AG09319 (cell line): ENCODE measurements around the gene MYO18B.

Experiments used
- DNase-seq: peaks from one replicate; pipeline ENCODE4 v3.0.0-alpha.2; 2010; ENCODE audit warnings: low read depth; ENCODE audit errors: extremely low read depth
- TF ChIP-seq, protein P1 (sequence below): IDR thresholded peaks from 2 replicates; pipeline ENCODE4 v1.5.1; 2011; ENCODE audit warnings: low read depth, mild to moderate bottlenecking, inconsistent platforms, low read length, moderate library complexity

MYO18B gene

DNA sequence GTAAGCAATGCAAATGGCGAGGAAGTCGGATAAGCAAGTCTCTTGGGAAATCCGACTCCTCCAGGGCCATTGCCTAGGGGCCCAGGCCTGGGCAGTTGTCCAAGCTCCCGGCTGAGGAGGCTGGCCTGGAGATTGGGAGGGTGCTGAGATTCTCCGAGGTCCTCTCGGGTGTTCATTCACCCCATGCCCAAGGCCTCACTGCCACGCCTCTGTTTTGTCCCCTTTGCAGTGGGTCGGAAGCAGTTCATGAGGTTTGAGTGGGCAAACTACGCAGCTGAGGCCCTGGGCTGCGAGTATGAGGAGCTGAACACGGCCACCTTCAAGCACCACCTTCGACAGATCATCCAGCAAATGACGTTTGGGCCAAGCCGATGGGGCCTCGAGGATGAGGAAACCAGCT lies 81.3 kb downstream of the MYO18B start:
- TF ChIP-seq, protein P1, sequence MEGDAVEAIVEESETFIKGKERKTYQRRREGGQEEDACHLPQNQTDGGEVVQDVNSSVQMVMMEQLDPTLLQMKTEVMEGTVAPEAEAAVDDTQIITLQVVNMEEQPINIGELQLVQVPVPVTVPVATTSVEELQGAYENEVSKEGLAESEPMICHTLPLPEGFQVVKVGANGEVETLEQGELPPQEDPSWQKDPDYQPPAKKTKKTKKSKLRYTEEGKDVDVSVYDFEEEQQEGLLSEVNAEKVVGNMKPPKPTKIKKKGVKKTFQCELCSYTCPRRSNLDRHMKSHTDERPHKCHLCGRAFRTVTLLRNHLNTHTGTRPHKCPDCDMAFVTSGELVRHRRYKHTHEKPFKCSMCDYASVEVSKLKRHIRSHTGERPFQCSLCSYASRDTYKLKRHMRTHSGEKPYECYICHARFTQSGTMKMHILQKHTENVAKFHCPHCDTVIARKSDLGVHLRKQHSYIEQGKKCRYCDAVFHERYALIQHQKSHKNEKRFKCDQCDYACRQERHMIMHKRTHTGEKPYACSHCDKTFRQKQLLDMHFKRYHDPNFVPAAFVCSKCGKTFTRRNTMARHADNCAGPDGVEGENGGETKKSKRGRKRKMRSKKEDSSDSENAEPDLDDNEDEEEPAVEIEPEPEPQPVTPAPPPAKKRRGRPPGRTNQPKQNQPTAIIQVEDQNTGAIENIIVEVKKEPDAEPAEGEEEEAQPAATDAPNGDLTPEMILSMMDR = no peak
- DNase-seq = no peak

DNA sequence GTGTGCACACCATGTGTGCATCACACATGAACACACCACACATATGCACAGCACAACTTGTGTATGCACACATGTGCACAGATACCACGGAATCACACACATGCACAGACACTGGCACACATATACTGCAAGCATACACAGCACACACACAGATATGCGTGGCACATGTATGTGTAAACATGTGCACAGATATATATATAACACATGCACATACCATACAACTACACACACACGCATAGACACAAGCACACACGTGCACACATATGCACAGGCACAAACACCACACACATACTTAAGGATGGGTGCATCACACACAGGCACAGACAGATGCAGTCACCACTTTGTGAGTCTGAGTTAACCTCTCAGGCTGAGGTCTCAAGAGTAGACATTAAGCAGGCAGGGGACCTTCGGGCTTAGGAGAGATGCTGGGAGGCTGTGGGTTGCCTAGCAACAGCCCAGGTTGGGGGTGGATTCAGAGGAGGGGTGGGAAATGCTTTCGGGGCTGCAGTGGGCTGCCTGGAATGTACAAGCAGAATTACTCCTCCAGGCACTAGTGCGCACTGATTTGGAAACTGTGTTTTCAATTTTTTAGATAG lies 82.9 kb downstream of the MYO18B start:
- no peak for DNase-seq
- TF ChIP-seq, protein P1 = no peak

DNA sequence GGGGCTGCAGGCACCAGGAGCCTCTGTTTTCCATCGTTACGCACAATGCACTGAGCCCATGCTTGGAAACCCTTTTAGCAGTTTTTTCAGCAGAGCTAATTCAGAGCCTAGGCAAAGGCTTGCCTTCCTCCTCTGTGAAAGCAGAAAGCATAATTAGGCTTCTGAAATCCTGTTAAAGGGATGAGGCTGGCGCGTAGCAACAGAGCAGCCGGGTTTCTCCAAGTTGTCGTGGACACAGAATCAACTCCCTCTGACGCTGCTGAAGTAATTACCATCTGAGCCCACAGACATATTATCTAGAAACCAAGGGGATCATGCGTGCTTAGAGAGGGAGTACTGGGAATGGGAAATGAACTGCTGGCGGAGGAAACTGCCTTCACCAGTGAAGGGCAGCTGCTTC lies 85.4 kb downstream of the MYO18B start:
- DNase-seq = no peak
- TF ChIP-seq, protein P1 = no peak

DNA sequence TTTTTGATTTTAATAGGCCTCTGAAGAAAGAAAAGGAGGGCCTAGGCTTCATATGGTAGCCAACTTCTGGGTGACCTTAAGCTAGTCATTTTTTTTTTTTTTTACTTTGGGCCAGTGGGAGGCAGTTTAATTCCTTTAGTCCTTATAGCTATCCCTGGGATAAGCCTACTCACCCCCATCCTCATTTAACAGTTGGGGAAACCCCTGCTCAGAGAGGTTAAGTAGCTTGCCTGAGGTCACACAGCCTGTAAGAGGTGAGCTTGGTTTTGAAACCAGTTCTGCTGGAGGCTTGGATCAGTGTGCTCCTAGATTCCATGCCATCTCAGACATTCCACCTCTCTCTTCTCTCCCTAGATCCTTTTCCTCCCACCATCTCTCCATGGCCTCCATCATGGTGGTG lies 86.4 kb downstream of the MYO18B start:
- DNase-seq = no peak
- TF ChIP-seq, protein P1 = no peak

DNA sequence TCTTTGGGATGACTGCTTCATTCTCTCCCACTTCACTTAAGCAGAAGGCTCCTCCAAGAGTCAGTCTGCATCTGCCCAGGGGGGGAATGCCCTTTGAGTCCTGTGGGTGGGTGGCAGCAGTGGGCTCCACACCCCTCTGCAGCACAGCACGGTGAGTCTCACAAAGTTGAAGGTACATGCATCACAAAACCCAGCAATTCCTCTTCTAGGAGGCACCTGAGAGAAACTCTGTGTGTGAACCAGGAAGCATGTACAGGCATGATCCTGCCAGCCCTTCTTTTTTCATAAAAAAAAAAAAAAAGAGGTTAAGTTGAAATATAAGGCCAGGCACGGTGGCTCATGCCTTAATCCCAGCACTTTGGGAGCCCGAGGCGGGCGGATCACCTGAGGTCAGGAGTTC lies 87.2 kb downstream of the MYO18B start:
- TF ChIP-seq, protein P1 = no peak

DNA sequence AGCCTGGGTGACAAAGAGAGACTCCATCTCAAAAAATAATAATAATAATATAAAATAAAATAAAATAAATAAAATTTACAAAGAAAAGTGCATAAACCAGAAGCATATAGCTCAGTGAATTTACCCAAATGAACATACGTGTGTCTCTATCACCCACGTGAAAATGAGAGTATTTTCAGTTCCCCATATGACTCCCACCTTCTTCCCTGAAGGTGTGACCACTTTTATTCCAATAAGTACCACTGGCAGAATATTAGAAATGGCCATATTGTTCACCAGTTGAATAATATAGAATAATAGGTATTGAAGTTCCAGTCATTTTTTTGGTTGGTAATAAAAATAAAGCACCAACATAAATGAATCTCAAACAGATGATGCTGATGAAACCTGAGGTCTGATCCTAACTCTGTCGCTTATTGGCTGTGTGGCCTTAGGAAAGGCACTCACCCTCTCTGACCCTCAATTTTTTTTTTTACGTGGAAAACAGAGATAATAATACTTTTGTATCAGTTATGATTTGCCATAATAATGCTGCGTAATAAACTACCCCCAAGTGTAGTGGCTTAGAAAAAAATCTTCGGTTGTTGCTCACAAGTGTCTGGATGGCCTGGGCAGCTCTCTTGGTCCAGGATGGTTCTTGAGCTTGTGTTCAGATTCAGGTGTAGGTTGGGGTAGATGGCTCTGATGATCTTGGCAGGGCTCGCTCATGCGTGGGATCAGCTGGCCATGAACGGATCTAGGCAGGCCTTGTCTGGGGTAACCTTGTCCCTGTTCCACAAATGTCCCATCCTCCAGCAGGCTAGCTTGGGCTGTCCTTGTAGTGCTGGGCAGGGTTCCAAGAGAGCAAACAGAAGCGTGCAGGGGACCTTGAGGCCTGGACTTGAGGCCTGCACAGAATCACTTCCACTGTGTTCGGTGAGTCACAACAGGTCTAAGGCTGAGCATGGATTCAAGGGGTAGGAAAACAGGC lies 88.1 kb downstream of the MYO18B start:
- DNase-seq = no peak
- TF ChIP-seq, protein P1 = no peak

More for the DNA sequence above, 87.2 kb downstream of the MYO18B start:
- no peak for DNase-seq

DNA sequence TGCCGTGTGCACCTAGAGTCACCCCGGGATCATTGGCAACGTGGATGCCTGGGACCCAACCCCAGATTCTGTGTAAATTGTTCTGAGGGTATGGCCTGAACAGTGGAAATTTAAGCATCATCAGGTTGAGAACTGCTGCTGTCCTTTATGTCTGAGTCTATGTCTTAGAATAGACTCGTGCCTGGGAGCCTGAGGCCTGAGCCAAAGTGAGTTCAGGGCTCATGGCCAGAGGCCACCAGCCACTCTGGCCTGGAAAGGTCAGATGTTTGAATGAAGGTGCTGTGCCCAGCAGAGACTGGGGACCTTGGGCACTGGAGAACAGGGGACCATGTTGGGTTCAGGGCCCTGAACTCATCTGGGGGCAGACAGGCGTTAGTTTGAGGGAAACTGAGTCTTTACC lies 91.1 kb downstream of the MYO18B start:
- TF ChIP-seq, protein P1 = no peak
- DNase-seq = no peak
